Gastrocnemius medialis (tissue), 4 donors: ENCODE data around the gene HEBP2.

Experiments used
- POLR2A ChIP-seq, 2 donors: fragments of 450-650 bp; IDR thresholded peaks; one replicate each; pipeline ENCODE4 v1.6.1; 2017; ENCODE audit warnings: antibody characterized with exemption in 2 of 2, mild to moderate bottlenecking in 2 of 2, moderate library complexity in 2 of 2
- TF ChIP-seq, protein P1 (sequence below), 5 experiments: fragments of 450-650 bp in 3 of 5; fragments of 200-600 bp in 2 of 5; sonication (generic) in 2 of 5; IDR thresholded peaks in 4 of 5; conservative IDR thresholded peaks in 1 of 5; 1 replicate in 4 of 5; 2 replicates in 1 of 5; pipeline ENCODE4 v1.5.1; 2016 to 2019; ENCODE audit warnings: antibody characterized with exemption in 5 of 5, mild to moderate bottlenecking in 3 of 5, moderate library complexity in 3 of 5

DNA sequence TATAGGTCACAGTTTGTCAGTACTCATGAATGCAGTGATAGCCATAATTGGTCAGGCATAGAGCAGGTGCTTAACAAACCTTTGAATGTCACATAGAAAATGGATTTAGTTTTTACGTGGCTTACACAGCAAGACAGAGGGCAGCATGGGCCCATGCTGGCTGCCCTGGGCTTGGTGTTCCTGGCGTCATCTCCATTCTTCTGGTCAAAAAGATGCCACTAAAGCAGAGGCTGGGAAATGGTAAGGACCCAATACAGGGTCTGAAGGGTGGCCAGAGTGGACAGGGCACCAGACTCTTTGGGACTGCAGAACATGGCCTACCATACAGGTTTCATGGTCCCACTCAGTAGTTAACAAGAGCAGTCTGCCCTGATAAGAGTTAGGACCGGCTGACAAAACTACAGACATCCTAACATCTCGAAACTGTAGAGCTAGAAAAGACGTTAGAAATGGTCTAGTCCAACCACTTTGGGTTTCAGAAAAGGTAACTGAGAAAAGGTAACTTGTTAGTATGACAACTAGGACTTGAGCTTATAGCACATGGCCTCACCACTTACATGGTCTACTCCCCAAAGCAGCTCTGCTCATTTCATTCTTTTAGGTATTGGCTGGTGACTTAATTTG lies 22.6 kb downstream of the HEBP2 start:
- TF ChIP-seq, protein P1, sequence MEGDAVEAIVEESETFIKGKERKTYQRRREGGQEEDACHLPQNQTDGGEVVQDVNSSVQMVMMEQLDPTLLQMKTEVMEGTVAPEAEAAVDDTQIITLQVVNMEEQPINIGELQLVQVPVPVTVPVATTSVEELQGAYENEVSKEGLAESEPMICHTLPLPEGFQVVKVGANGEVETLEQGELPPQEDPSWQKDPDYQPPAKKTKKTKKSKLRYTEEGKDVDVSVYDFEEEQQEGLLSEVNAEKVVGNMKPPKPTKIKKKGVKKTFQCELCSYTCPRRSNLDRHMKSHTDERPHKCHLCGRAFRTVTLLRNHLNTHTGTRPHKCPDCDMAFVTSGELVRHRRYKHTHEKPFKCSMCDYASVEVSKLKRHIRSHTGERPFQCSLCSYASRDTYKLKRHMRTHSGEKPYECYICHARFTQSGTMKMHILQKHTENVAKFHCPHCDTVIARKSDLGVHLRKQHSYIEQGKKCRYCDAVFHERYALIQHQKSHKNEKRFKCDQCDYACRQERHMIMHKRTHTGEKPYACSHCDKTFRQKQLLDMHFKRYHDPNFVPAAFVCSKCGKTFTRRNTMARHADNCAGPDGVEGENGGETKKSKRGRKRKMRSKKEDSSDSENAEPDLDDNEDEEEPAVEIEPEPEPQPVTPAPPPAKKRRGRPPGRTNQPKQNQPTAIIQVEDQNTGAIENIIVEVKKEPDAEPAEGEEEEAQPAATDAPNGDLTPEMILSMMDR (IDR thresholded peaks at IDR 0.05 in 4 of 5, conservative IDR thresholded peaks at IDR 0.05 in 1 of 5), result no peak
- TF ChIP-seq POLR2A (IDR thresholded peaks at IDR 0.05), result no peak
